ENCODE measurements around the gene GFOD1.

DNA sequence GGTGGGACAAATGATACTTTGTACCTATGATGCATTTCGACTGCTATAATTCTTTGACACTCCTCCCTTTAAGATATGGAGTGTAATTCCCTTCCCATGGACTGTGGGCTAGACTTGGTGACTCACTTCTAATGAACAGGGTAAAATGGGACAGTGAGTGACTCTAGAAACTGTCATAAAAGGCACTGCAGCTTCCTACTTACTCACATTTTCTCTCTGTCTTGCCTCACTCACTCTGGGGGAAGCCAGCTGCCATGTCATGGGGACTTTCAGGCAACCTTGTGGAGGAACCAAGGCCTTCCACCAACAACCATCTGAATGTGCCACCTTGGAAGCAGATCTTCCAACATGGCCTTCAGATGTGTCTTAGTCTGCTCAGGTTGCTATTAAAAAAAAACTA, 12.9 kb upstream of the GFOD1 start:
- TF ChIP-seq, protein P1, sequence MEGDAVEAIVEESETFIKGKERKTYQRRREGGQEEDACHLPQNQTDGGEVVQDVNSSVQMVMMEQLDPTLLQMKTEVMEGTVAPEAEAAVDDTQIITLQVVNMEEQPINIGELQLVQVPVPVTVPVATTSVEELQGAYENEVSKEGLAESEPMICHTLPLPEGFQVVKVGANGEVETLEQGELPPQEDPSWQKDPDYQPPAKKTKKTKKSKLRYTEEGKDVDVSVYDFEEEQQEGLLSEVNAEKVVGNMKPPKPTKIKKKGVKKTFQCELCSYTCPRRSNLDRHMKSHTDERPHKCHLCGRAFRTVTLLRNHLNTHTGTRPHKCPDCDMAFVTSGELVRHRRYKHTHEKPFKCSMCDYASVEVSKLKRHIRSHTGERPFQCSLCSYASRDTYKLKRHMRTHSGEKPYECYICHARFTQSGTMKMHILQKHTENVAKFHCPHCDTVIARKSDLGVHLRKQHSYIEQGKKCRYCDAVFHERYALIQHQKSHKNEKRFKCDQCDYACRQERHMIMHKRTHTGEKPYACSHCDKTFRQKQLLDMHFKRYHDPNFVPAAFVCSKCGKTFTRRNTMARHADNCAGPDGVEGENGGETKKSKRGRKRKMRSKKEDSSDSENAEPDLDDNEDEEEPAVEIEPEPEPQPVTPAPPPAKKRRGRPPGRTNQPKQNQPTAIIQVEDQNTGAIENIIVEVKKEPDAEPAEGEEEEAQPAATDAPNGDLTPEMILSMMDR (IDR thresholded peaks at IDR 0.05; ENCODE audit: low read depth, low read length, missing input control) = no peak
- TF ChIP-seq, protein P2, sequence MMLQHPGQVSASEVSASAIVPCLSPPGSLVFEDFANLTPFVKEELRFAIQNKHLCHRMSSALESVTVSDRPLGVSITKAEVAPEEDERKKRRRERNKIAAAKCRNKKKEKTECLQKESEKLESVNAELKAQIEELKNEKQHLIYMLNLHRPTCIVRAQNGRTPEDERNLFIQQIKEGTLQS (IDR thresholded peaks at IDR 0.05) = no peak
- TF ChIP-seq, protein P3, sequence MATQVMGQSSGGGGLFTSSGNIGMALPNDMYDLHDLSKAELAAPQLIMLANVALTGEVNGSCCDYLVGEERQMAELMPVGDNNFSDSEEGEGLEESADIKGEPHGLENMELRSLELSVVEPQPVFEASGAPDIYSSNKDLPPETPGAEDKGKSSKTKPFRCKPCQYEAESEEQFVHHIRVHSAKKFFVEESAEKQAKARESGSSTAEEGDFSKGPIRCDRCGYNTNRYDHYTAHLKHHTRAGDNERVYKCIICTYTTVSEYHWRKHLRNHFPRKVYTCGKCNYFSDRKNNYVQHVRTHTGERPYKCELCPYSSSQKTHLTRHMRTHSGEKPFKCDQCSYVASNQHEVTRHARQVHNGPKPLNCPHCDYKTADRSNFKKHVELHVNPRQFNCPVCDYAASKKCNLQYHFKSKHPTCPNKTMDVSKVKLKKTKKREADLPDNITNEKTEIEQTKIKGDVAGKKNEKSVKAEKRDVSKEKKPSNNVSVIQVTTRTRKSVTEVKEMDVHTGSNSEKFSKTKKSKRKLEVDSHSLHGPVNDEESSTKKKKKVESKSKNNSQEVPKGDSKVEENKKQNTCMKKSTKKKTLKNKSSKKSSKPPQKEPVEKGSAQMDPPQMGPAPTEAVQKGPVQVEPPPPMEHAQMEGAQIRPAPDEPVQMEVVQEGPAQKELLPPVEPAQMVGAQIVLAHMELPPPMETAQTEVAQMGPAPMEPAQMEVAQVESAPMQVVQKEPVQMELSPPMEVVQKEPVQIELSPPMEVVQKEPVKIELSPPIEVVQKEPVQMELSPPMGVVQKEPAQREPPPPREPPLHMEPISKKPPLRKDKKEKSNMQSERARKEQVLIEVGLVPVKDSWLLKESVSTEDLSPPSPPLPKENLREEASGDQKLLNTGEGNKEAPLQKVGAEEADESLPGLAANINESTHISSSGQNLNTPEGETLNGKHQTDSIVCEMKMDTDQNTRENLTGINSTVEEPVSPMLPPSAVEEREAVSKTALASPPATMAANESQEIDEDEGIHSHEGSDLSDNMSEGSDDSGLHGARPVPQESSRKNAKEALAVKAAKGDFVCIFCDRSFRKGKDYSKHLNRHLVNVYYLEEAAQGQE (IDR thresholded peaks at IDR 0.05) = no peak
- TF ChIP-seq RAD21 (IDR thresholded peaks at IDR 0.05) = no peak
- no peak for TF ChIP-seq SP1 (IDR thresholded peaks at IDR 0.05)
- TF ChIP-seq HNF4G (IDR thresholded peaks at IDR 0.05) = no peak
- no peak for TF ChIP-seq YY1 (IDR thresholded peaks at IDR 0.05)
- no peak for TF ChIP-seq FOXA1 (IDR thresholded peaks at IDR 0.05)
- TF ChIP-seq JUND (IDR thresholded peaks at IDR 0.05) = no peak
- no peak for TF ChIP-seq TAF1 (conservative IDR thresholded peaks at IDR 0.05)
- TF ChIP-seq, protein P4, sequence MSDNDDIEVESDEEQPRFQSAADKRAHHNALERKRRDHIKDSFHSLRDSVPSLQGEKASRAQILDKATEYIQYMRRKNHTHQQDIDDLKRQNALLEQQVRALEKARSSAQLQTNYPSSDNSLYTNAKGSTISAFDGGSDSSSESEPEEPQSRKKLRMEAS (IDR thresholded peaks at IDR 0.05) = no peak
- TF ChIP-seq EGR1 (IDR thresholded peaks at IDR 0.05; ENCODE audit: low read depth in 2 of 2) = no peak
- no peak for TF ChIP-seq FOXA2 (IDR thresholded peaks at IDR 0.05)
